BJ (cell line): ENCODE data around the gene VPS37C. TPM values are rescaled to one million over a fixed set of nuclear protein-coding genes. Genes with fewer than 3 reads are reported as not detected.
"Not testable (repeated sequence)": the region's sequence is repeated elsewhere in the genome, so short reads cannot be mapped to it uniquely, and the experiment has no call there.

ENCODE experiments used
- CTCF ChIA-PET: fragments of 350-600 bp; formaldehyde crosslinking; extraction: SDS; loops from one replicate; lab custom pipeline; 2021; ENCODE audit warnings: antibody characterized with exemption, inconsistent platforms; lab: Yijun Ruan, JAX
- POLR2A ChIA-PET: fragments of 300-600 bp; sonication (Branson Sonifier 250); formaldehyde crosslinking; extraction: SDS; loops from one replicate; lab custom pipeline; 2021; ENCODE audit warnings: antibody characterized with exemption; lab: Charles Lee
- DNase-seq: peaks from one replicate; pipeline ENCODE4 v3.0.0-alpha.2; 2011; ENCODE audit warnings: low read depth
- H3K27me3 ChIP-seq: 2 replicates; pipeline ENCODE4 v1.6.0; 2011; ENCODE audit warnings: low read length; ENCODE audit not compliant: control insufficient read depth, insufficient read depth
- H3K36me3 ChIP-seq: 2 replicates; pipeline ENCODE4 v1.5.1; 2011; ENCODE audit warnings: low read length; ENCODE audit not compliant: control insufficient read depth, insufficient read depth
- H3K4me3 ChIP-seq: 2 replicates; pipeline ENCODE4 v1.5.1; 2011; ENCODE audit warnings: low read depth, mild to moderate bottlenecking, control low read depth, low read length
- CTCF ChIP-seq: IDR thresholded peaks from 2 replicates; pipeline ENCODE4 v1.5.1; 2011; ENCODE audit warnings: low read depth, mild to moderate bottlenecking, control low read depth, inconsistent platforms, low read length, moderate library complexity; ENCODE audit not compliant: insufficient read depth
- polyA minus RNA-seq: library from RNA; depleted of rRNA, polyadenylated mRNA; stranded (reverse); fragments of >200 nt; gene quantifications from 2 replicates; pipeline ENCODE4 v1.2.3, GENCODE V29; 2011; rRNA and poly(A)+ RNA removed
- polyA plus RNA-seq: library from polyadenylated mRNA; depleted of rRNA; stranded (reverse); fragments of >200 nt; gene quantifications from 2 replicates; pipeline ENCODE4 v1.2.3, GENCODE V29; 2011; rRNA removed

Gene VPS37C
- 8.9 and 17.5 TPM in 2 replicates for polyA plus RNA-seq
- polyA minus RNA-seq, result 5.5 and 9.0 TPM in 2 replicates

- ChIA-PET CTCF (interaction anchor here (1.4 to 2.0 kb wide), 2 partner anchors 33 to 192 kb away, joined by 3 to 7 read pairs; no protein-coding TSS in a partner anchor), POLR2A (interaction anchor here (0.6 kb wide), 1 partner anchor 13 kb away, joined by 3 read pairs; no protein-coding TSS in a partner anchor)
- Histone ChIP-seq H3K27me3 (no peaks in the 10 kb centered on the region; the same call in 1 of the 2 replicates), H3K4me3 (peak within 1 kb of the TSS; percentile 74), H3K36me3 (no peaks in the 10 kb centered on the region)
- TF ChIP-seq CTCF, result no peak
- DNase-seq, result peak; percentile 23
Observed at GRCh38 chr11:61161190-61162091, at the start of gene VPS37C. VPS37C (minus strand) TSS chr11:61161426; CDS start chr11:61138829, 22,597 bp downstream.

GRCh38 chr11:61210629-61211028 is 49.4 kb upstream of the VPS37C start:
- H3K27me3 ChIP-seq, DNase-seq, H3K36me3 ChIP-seq, H3K4me3 ChIP-seq, CTCF ChIA-PET, POLR2A ChIA-PET: not testable (repeated sequence)

GRCh38 chr11:61207636-61208310 is 46.5 kb upstream of the VPS37C start:
- CTCF ChIA-PET, H3K36me3 ChIP-seq, H3K4me3 ChIP-seq, DNase-seq, H3K27me3 ChIP-seq, POLR2A ChIA-PET: not testable (repeated sequence)

- H3K27me3 ChIP-seq, CTCF ChIA-PET, POLR2A ChIA-PET, DNase-seq, H3K36me3 ChIP-seq, H3K4me3 ChIP-seq: not testable (repeated sequence)
Observed at GRCh38 chr11:61204502-61205059, 43.4 kb upstream of the VPS37C start.

GRCh38 chr11:61203873-61204272 is 42.6 kb upstream of the VPS37C start:
- POLR2A ChIA-PET, CTCF ChIA-PET, H3K36me3 ChIP-seq, H3K4me3 ChIP-seq, DNase-seq, H3K27me3 ChIP-seq: not testable (repeated sequence)

GRCh38 chr11:61202950-61203746 is 41.9 kb upstream of the VPS37C start, which contains the start of gene PGA3:
PGA3 (plus strand) TSS chr11:61203515; CDS start chr11:61203565, 50 bp downstream.
- CTCF ChIA-PET, result interaction anchor here (0.6 kb wide), 1 partner anchor 287 kb away, joined by 4 read pairs; no protein-coding TSS in a partner anchor
- POLR2A ChIA-PET, H3K27me3 ChIP-seq: not testable (repeated sequence)

GRCh38 chr11:61201476-61201875 is 40.2 kb upstream of the VPS37C start:
- H3K4me3 ChIP-seq, result no peak overlapping the region
- H3K36me3 ChIP-seq, result no peaks in the 10 kb centered on the region
- POLR2A ChIA-PET, result no interaction called here
- CTCF ChIA-PET, result interaction anchor here (1.1 kb wide), 1 partner anchor 15 kb away, joined by 3 read pairs; no protein-coding TSS in a partner anchor
- H3K27me3 ChIP-seq, result peaks cover 3% of the 10 kb centered on the region; the same call in 1 of the 2 replicates
- no peak for TF ChIP-seq CTCF
- no peak for DNase-seq

More at GRCh38 chr11:61202950-61203746, 41.9 kb upstream of the VPS37C start, which contains the start of gene PGA3:
- DNase-seq, H3K36me3 ChIP-seq, H3K4me3 ChIP-seq: not testable (repeated sequence)
